Uterus (tissue), 4 donors: ENCODE measurements around the gene PNMA8C. TPM values are rescaled to one million over a fixed set of nuclear protein-coding genes. Genes with fewer than 3 reads are reported as not detected.

ENCODE experiments used
- DNase-seq, 2 donors: peaks; one replicate each; pipeline ENCODE4 v3.0.0-alpha.2; 2019 to 2020
- H3K27ac ChIP-seq, 2 donors: fragments of 200-600 bp; sonication (generic); 1 replicate in 1 of 2; 2 replicates in 1 of 2; pipeline ENCODE4 v1.5.1; 2016 to 2018
- H3K27me3 ChIP-seq, 2 donors: fragments of 200-600 bp; sonication (generic); one replicate each; pipeline ENCODE4 v1.5.1; 2018 to 2019; ENCODE audit warnings: control low read depth in 1 of 2
- H3K36me3 ChIP-seq, 2 donors: fragments of 200-600 bp; sonication (generic); one replicate each; pipeline ENCODE4 v1.5.1; 2019; ENCODE audit warnings: control low read depth in 1 of 2
- H3K4me1 ChIP-seq, 2 donors: fragments of 200-600 bp; sonication (generic); one replicate each; pipeline ENCODE4 v1.5.1; 2018 to 2019; ENCODE audit warnings: control low read depth in 1 of 2
- H3K4me3 ChIP-seq, 2 donors: fragments of 200-600 bp; sonication (generic); 1 replicate in 1 of 2; 2 replicates in 1 of 2; pipeline ENCODE4 v1.5.1; 2018 to 2019; ENCODE audit warnings: mild to moderate bottlenecking in 1 of 2
- H3K9me3 ChIP-seq, 2 donors: fragments of 200-600 bp; sonication (generic); one replicate each; pipeline ENCODE4 v1.5.1; 2019; ENCODE audit warnings: control low read depth in 1 of 2
- CTCF ChIP-seq, 4 experiments: fragments of 200-600 bp in 2 of 4; fragments of 450-650 bp in 2 of 4; sonication (generic) in 2 of 4; IDR thresholded peaks; one replicate each; pipeline ENCODE4 v1.5.1; 2016 to 2019; ENCODE audit warnings: antibody characterized with exemption in 4 of 4, mild to moderate bottlenecking in 2 of 4, moderate library complexity in 1 of 4
- POLR2A ChIP-seq, 2 donors: fragments of 450-650 bp; IDR thresholded peaks; one replicate each; pipeline ENCODE4 v1.6.1; 2016; ENCODE audit warnings: antibody characterized with exemption in 2 of 2, mild to moderate bottlenecking in 1 of 2, moderate library complexity in 1 of 2
- intact Hi-C: fragments of 100-400 bp; cut with DNase I; formaldehyde crosslinking; loops from one replicate; pipeline ENCODE4 v1.15.1; 2023; ENCODE audit warnings: low total_unique reads
- total RNA-seq, 4 donors: library from RNA; depleted of rRNA in 3 of 4; stranded (reverse); fragments of >200 nt in 3 of 4; gene quantifications; one replicate each; pipeline versions ENCODE4 v1.1.0 to v1.2.4, GENCODE V29; 2014 to 2023
- donor health status: DM: yes; HTN: yes; CAD: no.

PNMA8C gene
- total RNA-seq = 1 to 10 TPM in 1 of 4 donors, under 1 TPM in 2, not detected in 1; under 0.01 to 3.7 (median 0.73) TPM

GRCh38 chr19:46428239-46429135 lies at the start of gene PNMA8C:
PNMA8C (minus strand) TSS chr19:46428936; CDS start chr19:46428359, 577 bp downstream.
- no peaks in the 10 kb centered on the region for H3K36me3 ChIP-seq
- intact Hi-C loops = no loop called here
- no peaks in the 10 kb centered on the region for H3K4me1 ChIP-seq
- TF ChIP-seq POLR2A (IDR thresholded peaks at IDR 0.05) = no peak
- no peak for TF ChIP-seq CTCF (IDR thresholded peaks at IDR 0.05)
- DNase-seq = peak; percentile 43 to 66
- no peak within 1 kb of the TSS for H3K27ac ChIP-seq
- H3K9me3 ChIP-seq = no peaks in the 10 kb centered on the region
- H3K27me3 ChIP-seq = no peaks in the 10 kb centered on the region
- H3K4me3 ChIP-seq = no peak within 1 kb of the TSS

- intact Hi-C loops = no loop called here
- no peak for DNase-seq
- Histone ChIP-seq H3K27ac (no peak overlapping the region), H3K4me1 (no peaks in the 10 kb centered on the region), H3K36me3 (no peaks in the 10 kb centered on the region), H3K27me3 (no peaks in the 10 kb centered on the region), H3K4me3 (no peak overlapping the region), H3K9me3 (no peaks in the 10 kb centered on the region)
- no peak for TF ChIP-seq CTCF (IDR thresholded peaks at IDR 0.05)
- TF ChIP-seq POLR2A (IDR thresholded peaks at IDR 0.05) = no peak
Observed at GRCh38 chr19:46475986-46476385, 47.2 kb upstream of the PNMA8C start.

GRCh38 chr19:46474211-46474610 lies 45.5 kb upstream of the PNMA8C start:
- Histone ChIP-seq H3K36me3 (no peaks in the 10 kb centered on the region), H3K4me1 (no peaks in the 10 kb centered on the region), H3K27me3 (no peaks in the 10 kb centered on the region), H3K4me3 (no peak overlapping the region), H3K27ac (no peak overlapping the region), H3K9me3 (no peaks in the 10 kb centered on the region)
- DNase-seq = no peak
- TF ChIP-seq POLR2A (IDR thresholded peaks at IDR 0.05) = no peak
- no peak for TF ChIP-seq CTCF (IDR thresholded peaks at IDR 0.05)
- intact Hi-C loops = no loop called here

GRCh38 chr19:46472592-46472991 lies 43.9 kb upstream of the PNMA8C start:
- Histone ChIP-seq H3K27ac (no peak overlapping the region), H3K4me1 (no peaks in the 10 kb centered on the region)
- intact Hi-C loops = no loop called here

More at GRCh38 chr19:46472592-46472991, 43.9 kb upstream of the PNMA8C start:
- H3K4me3 ChIP-seq = no peak overlapping the region
- no peaks in the 10 kb centered on the region for H3K36me3 ChIP-seq
- TF ChIP-seq POLR2A (IDR thresholded peaks at IDR 0.05) (no peak), CTCF (IDR thresholded peaks at IDR 0.05) (no peak)
- H3K27me3 ChIP-seq = no peaks in the 10 kb centered on the region
- DNase-seq = no peak
- H3K9me3 ChIP-seq = no peaks in the 10 kb centered on the region
